GM12878 (cell line): ENCODE measurements around the gene NIPAL3.

Experiments
- ATF3 ChIP-seq: IDR thresholded peaks from 2 replicates; pipeline ENCODE4 v1.6.1; 2011; ENCODE audit warnings: low read depth, mild to moderate bottlenecking, low read length, moderate library complexity, borderline replicate concordance; ENCODE audit errors: extremely low read depth
- CHD1 ChIP-seq: IDR thresholded peaks from 2 replicates; pipeline ENCODE4 v1.6.1; 2012; ENCODE audit warnings: low read depth, low read length, improper control_type of control experiment
- EP300 ChIP-seq, 2 experiments: fragments of 150-350 bp in 1 of 2; IDR thresholded peaks; 2 replicates each; pipeline ENCODE4 v1.6.1; 2011 to 2012; ENCODE audit warnings: low read depth in 2 of 2, low read length in 2 of 2, borderline replicate concordance in 1 of 2, improper control_type of control experiment in 1 of 2, inconsistent platforms in 1 of 2; ENCODE audit not compliant: control insufficient read depth in 1 of 2
- MYC ChIP-seq: IDR thresholded peaks from 2 replicates; pipeline ENCODE4 v1.6.1; 2011; ENCODE audit warnings: mild to moderate bottlenecking, low read length, moderate library complexity, inconsistent platforms; ENCODE audit not compliant: insufficient read depth, insufficient replicate concordance, insufficient read length, severe bottlenecking
- POLR2A ChIP-seq: IDR thresholded peaks from 2 replicates; pipeline ENCODE4 v1.6.1; 2011; ENCODE audit warnings: low read depth, mild to moderate bottlenecking, low read length
- SMAD5 ChIP-seq: IDR thresholded peaks from 2 replicates; pipeline ENCODE4 v1.6.1; 2016; ENCODE audit warnings: antibody characterized with exemption, low read depth
- TCF12 ChIP-seq: IDR thresholded peaks from 2 replicates; pipeline ENCODE4 v1.6.1; 2011; ENCODE audit warnings: low read depth, mild to moderate bottlenecking, low read length
- ZZZ3 ChIP-seq: IDR thresholded peaks from 2 replicates; pipeline ENCODE4 v1.6.1; 2011; ENCODE audit warnings: low read depth; ENCODE audit not compliant: control insufficient read depth, insufficient read length

- TF ChIP-seq ATF3 (no peak), ZZZ3 (no peak), CHD1 (no peak), POLR2A (no peak), SMAD5 (no peak), EP300 (IDR thresholded peaks at IDR 0.05; ENCODE audit: borderline replicate concordance in 1 of 2, control insufficient read depth in 1 of 2, low read depth in 2 of 2, low read length in 2 of 2) (no peak), TCF12 (no peak), MYC (no peak)
Observed at GRCh38 chr1:24517898-24518297, 102.3 kb downstream of the NIPAL3 start.
